HEK293 (cell line): ENCODE measurements around the gene BHLHE23.

Experiments used
- CTCF ChIA-PET: fragments of 350-600 bp; formaldehyde crosslinking; extraction: SDS; loops from one replicate; lab custom pipeline; 2021; ENCODE audit warnings: antibody characterized with exemption; lab: Yijun Ruan, JAX
- POLR2A ChIA-PET: fragments of 300-600 bp; formaldehyde crosslinking; extraction: SDS; loops from one replicate; lab custom pipeline; 2020; ENCODE audit warnings: antibody characterized with exemption, inconsistent platforms; lab: Yijun Ruan, JAX
- H3K27ac ChIP-seq: fragments of 200-500 bp; sonication (Bioruptor generic); 2 replicates; pipeline ENCODE4 v1.5.1; 2014; ENCODE audit warnings: low read depth, low read length, control low read depth, inconsistent platforms; ENCODE audit errors: extremely low read depth
- H3K36me3 ChIP-seq, 2 experiments: fragments of 200-500 bp in 1 of 2; sonication (Bioruptor generic) in 1 of 2; 1 replicate in 1 of 2; 2 replicates in 1 of 2; pipeline ENCODE4 v1.5.1; 2014 to 2017; ENCODE audit warnings: inconsistent platforms in 2 of 2, low read length in 2 of 2; ENCODE audit not compliant: control insufficient read depth in 2 of 2, insufficient read depth in 1 of 2
- H3K4me1 ChIP-seq: fragments of 200-500 bp; sonication (Bioruptor generic); 2 replicates; pipeline ENCODE4 v1.5.1; 2014; ENCODE audit warnings: mild to moderate bottlenecking, low read length, inconsistent platforms; ENCODE audit not compliant: control insufficient read depth, insufficient read depth
- H3K4me3 ChIP-seq: 2 replicates; pipeline ENCODE4 v1.5.1; 2011; ENCODE audit warnings: low read depth, mild to moderate bottlenecking, control low read depth, low read length, moderate library complexity
- H3K9me3 ChIP-seq: fragments of 200-500 bp; sonication (Bioruptor generic); 2 replicates; pipeline ENCODE4 v1.5.1; 2014; ENCODE audit warnings: low read depth, low read length, inconsistent platforms; ENCODE audit not compliant: control insufficient read depth, insufficient read depth
- BCL11A ChIP-seq: fragments of 450-650 bp; formaldehyde crosslinking; IDR thresholded peaks from 2 replicates; pipeline ENCODE4 v1.5.1; 2016; ENCODE audit warnings: low read depth, missing biosample characterization, missing genetic modification characterization
- EGR2 ChIP-seq: fragments of 450-650 bp; formaldehyde crosslinking; IDR thresholded peaks from 2 replicates; pipeline ENCODE4 v1.5.1; 2016; ENCODE audit warnings: low read depth, missing biosample characterization, missing genetic modification characterization
- KLF1 ChIP-seq: fragments of 450-650 bp; formaldehyde crosslinking; IDR thresholded peaks from 2 replicates; pipeline ENCODE4 v1.5.1; 2016; ENCODE audit warnings: missing biosample characterization, missing genetic modification characterization
- KLF10 ChIP-seq: fragments of 450-650 bp; IDR thresholded peaks from 2 replicates; pipeline ENCODE4 v1.5.1; 2018; ENCODE audit warnings: missing biosample characterization, mild to moderate bottlenecking, missing genetic modification characterization
- PRDM1 ChIP-seq: fragments of 450-650 bp; formaldehyde crosslinking; IDR thresholded peaks from 2 replicates; pipeline ENCODE4; 2016; ENCODE audit warnings: missing biosample characterization, missing genetic modification characterization
- PRDM10 ChIP-seq: fragments of 450-650 bp; formaldehyde crosslinking; IDR thresholded peaks from 2 replicates; pipeline ENCODE4 v1.5.1; 2016; ENCODE audit warnings: missing biosample characterization, missing genetic modification characterization
- SETDB1 ChIP-seq: IDR thresholded peaks from one replicate; pipeline ENCODE4 v1.6.1; 2017; ENCODE audit warnings: mild to moderate bottlenecking, low read length, moderate library complexity, mixed read lengths; ENCODE audit not compliant: insufficient read length
- ZBTB21 ChIP-seq: fragments of 450-650 bp; formaldehyde crosslinking; IDR thresholded peaks from 2 replicates; pipeline ENCODE4 v1.5.1; 2017; ENCODE audit warnings: missing biosample characterization, missing genetic modification characterization
- ZBTB49 ChIP-seq: fragments of 450-650 bp; formaldehyde crosslinking; IDR thresholded peaks from 2 replicates; pipeline ENCODE4 v1.5.1; 2016; ENCODE audit warnings: missing biosample characterization, missing genetic modification characterization, low read depth
- ZFHX2 ChIP-seq: fragments of 450-650 bp; formaldehyde crosslinking; conservative IDR thresholded peaks from 2 replicates; pipeline ENCODE4 v1.5.1; 2016; ENCODE audit warnings: missing biosample characterization, missing genetic modification characterization
- ZNF184 ChIP-seq: fragments of 450-650 bp; IDR thresholded peaks from 2 replicates; pipeline ENCODE4 v1.5.1; 2018; ENCODE audit warnings: missing biosample characterization, mild to moderate bottlenecking, missing genetic modification characterization
- ZNF19 ChIP-seq: fragments of 450-650 bp; formaldehyde crosslinking; IDR thresholded peaks from 2 replicates; pipeline ENCODE4; 2016; ENCODE audit warnings: missing biosample characterization, missing genetic modification characterization, low read depth
- ZNF280D ChIP-seq: fragments of 450-650 bp; formaldehyde crosslinking; IDR thresholded peaks from 2 replicates; pipeline ENCODE4 v1.5.1; 2016; ENCODE audit warnings: missing biosample characterization, missing genetic modification characterization
- ZNF664 ChIP-seq: fragments of 450-650 bp; formaldehyde crosslinking; IDR thresholded peaks from 2 replicates; pipeline ENCODE4 v1.5.1; 2016; ENCODE audit warnings: missing biosample characterization, missing genetic modification characterization
- TF ChIP-seq, protein P1 (sequence below): fragments of 450-650 bp; formaldehyde crosslinking; IDR thresholded peaks from 2 replicates; pipeline ENCODE4 v1.5.1; 2016; ENCODE audit warnings: missing biosample characterization, missing genetic modification characterization
- TF ChIP-seq, protein P2 (sequence below): fragments of 450-650 bp; formaldehyde crosslinking; IDR thresholded peaks from 2 replicates; pipeline ENCODE4 v1.5.1; 2016; ENCODE audit warnings: missing biosample characterization, missing genetic modification characterization

The BHLHE23 gene

DNA sequence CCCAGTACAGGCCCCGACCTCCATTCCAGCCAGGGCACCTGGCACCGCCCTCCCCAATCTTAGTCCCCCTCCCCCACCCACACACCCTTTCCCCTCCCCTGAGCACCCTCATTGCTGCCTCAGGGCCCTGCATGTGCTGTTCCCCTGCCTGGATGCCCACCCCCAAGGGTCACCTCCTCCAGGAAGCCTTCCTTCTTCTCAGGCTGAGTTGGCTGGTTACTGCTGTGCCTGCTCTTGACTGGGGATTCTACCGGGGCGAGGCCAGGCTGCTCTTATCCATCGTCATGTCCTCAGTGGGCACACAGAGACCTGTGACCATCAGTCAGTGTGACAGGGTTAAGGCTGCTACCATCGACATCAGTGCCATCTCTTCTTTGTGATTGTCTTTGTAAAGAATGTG is 23.6 kb downstream of the BHLHE23 start (continued):
- TF ChIP-seq ZBTB49 (tag by site-specific recombination) = no peak
- TF ChIP-seq ZNF664 = no peak
- no peak for TF ChIP-seq ZNF280D
- TF ChIP-seq ZBTB21 = no peak
- TF ChIP-seq PRDM1 (tag by site-specific recombination) = no peak

DNA sequence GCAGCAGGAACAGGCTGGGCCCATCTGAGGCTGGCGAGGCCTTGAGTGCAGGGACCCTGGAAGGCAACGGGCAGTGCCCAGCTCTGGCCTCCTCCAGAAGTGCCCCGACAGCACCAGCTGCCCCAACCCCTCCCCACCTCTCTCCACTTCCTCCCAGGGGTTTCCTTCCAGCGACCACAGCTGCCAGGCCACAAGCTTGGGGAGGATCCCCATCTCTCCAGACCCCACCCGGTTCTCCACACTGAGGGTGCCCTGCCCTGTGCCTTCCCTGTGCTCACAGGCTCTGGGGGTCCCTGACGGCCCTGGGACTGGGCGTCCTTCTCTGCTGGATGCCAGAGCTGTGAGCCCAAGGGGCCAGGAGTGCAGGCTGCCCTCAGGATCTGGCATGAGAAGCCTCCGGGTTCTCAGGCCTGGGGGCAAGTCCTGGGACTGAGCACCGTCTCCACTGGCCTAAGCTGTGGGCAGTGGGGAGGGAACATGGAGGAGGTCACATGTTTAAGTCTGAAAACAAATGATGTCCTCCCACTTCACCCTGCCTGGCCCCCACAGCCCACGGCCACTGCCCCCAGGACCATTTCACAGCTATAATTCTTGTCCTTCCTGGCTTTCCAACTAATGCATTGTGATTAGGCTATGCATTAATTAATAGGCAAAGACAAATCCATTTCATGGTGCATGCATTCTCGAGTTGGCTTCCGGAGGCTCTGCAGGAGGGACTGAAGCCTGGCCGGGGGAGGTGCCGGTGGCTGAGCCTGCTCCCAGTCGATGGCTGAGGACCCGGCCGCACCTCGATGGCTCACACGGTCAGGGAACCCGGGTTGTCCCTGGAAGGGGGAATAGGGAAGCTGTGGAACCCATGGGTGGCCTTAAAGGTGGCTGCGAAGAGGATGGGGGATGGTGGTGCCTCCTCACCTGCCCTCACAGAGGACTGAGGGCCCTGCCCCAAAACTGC is 24.4 kb downstream of the BHLHE23 start:
- Histone ChIP-seq H3K4me1 (no peaks in the 10 kb centered on the region), H3K4me3 (no peak overlapping the region), H3K27ac (no peak overlapping the region), H3K9me3 (no peaks in the 10 kb centered on the region), H3K36me3 (no peaks in the 10 kb centered on the region)
- CTCF ChIA-PET = interaction anchor here (0.5 to 1.0 kb wide), 3 partner anchors 10 to 483 kb away, joined by 3 to 5 read pairs (median 4); no protein-coding TSS in a partner anchor
- POLR2A ChIA-PET = no interaction called here
- TF ChIP-seq PRDM10 (no peak), SETDB1 (no peak), KLF1 (peak; percentile 65), EGR2 (peak; percentile 85), ZFHX2 (tag by site-specific recombination) (peak; percentile 84), BCL11A (tag by site-specific recombination) (no peak), KLF10 (no peak), ZNF184 (tag by site-specific recombination) (no peak), ZNF19 (tag by site-specific recombination) (no peak)
- TF ChIP-seq, protein P1, sequence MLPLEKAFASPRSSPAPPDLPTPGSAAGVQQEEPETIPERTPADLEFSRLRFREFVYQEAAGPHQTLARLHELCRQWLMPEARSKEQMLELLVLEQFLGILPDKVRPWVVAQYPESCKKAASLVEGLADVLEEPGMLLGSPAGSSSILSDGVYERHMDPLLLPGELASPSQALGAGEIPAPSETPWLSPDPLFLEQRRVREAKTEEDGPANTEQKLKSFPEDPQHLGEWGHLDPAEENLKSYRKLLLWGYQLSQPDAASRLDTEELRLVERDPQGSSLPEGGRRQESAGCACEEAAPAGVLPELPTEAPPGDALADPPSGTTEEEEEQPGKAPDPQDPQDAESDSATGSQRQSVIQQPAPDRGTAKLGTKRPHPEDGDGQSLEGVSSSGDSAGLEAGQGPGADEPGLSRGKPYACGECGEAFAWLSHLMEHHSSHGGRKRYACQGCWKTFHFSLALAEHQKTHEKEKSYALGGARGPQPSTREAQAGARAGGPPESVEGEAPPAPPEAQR (tag by site-specific recombination) = no peak
- TF ChIP-seq, protein P2, sequence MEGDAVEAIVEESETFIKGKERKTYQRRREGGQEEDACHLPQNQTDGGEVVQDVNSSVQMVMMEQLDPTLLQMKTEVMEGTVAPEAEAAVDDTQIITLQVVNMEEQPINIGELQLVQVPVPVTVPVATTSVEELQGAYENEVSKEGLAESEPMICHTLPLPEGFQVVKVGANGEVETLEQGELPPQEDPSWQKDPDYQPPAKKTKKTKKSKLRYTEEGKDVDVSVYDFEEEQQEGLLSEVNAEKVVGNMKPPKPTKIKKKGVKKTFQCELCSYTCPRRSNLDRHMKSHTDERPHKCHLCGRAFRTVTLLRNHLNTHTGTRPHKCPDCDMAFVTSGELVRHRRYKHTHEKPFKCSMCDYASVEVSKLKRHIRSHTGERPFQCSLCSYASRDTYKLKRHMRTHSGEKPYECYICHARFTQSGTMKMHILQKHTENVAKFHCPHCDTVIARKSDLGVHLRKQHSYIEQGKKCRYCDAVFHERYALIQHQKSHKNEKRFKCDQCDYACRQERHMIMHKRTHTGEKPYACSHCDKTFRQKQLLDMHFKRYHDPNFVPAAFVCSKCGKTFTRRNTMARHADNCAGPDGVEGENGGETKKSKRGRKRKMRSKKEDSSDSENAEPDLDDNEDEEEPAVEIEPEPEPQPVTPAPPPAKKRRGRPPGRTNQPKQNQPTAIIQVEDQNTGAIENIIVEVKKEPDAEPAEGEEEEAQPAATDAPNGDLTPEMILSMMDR (tag by site-specific recombination) = no peak
